Measurements from ENCODE around the gene CPSF3.
"Not testable (repeated sequence)": the region's sequence is repeated elsewhere in the genome, so short reads cannot be mapped to it uniquely, and the experiment has no call there.

Gene CPSF3

GRCh38 chr2:9390151-9390850 is 33.2 kb upstream of the CPSF3 start:
- H3K4me3 ChIP-seq (ENCODE audit: low read depth, low read length), result no peak overlapping the region
- TF ChIP-seq CTCF (IDR thresholded peaks at IDR 0.05; ENCODE audit: insufficient read depth, low read depth, low read length, missing control alignments), result no peak
- DNase-seq (ENCODE audit: low read depth), result no peak

- DNase-seq (ENCODE audit: low read depth), result no peak
- H3K4me3 ChIP-seq (ENCODE audit: low read depth, low read length), result no peak overlapping the region
- no peak for TF ChIP-seq CTCF (IDR thresholded peaks at IDR 0.05; ENCODE audit: insufficient read depth, low read depth, low read length, missing control alignments)
Observed at GRCh38 chr2:9390991-9391390, 32.5 kb upstream of the CPSF3 start.

GRCh38 chr2:9391961-9392720 is 31.3 kb upstream of the CPSF3 start:
- H3K4me3 ChIP-seq (ENCODE audit: low read depth, low read length), result no peak overlapping the region
- TF ChIP-seq CTCF (IDR thresholded peaks at IDR 0.05; ENCODE audit: insufficient read depth, low read depth, low read length, missing control alignments), result no peak
- DNase-seq (ENCODE audit: low read depth), result no peak

GRCh38 chr2:9392898-9393765 is 30.3 kb upstream of the CPSF3 start:
- TF ChIP-seq CTCF (IDR thresholded peaks at IDR 0.05; ENCODE audit: insufficient read depth, low read depth, low read length, missing control alignments), result no peak
- DNase-seq (ENCODE audit: low read depth), result no peak
- H3K4me3 ChIP-seq (ENCODE audit: low read depth, low read length), result no peak overlapping the region

- DNase-seq (ENCODE audit: low read depth), result no peak
- no peak overlapping the region for H3K4me3 ChIP-seq (ENCODE audit: low read depth, low read length)
- TF ChIP-seq CTCF (IDR thresholded peaks at IDR 0.05; ENCODE audit: insufficient read depth, low read depth, low read length, missing control alignments), result no peak
Observed at GRCh38 chr2:9394816-9395215, 28.6 kb upstream of the CPSF3 start.

- no peak overlapping the region for H3K4me3 ChIP-seq (ENCODE audit: low read depth, low read length)
- TF ChIP-seq CTCF (IDR thresholded peaks at IDR 0.05; ENCODE audit: insufficient read depth, low read depth, low read length, missing control alignments), result no peak
- no peak for DNase-seq (ENCODE audit: low read depth)
Observed at GRCh38 chr2:9397201-9397600, 26.3 kb upstream of the CPSF3 start.

GRCh38 chr2:9398251-9398650 is 25.2 kb upstream of the CPSF3 start:
- not testable (repeated sequence) for H3K4me3 ChIP-seq (ENCODE audit: low read depth, low read length); DNase-seq (ENCODE audit: low read depth)
